G401 (cell line): ENCODE data around the gene MBNL1. TPM values are rescaled to one million over a fixed set of nuclear protein-coding genes. Genes with fewer than 3 reads are reported as not detected.
A peak's percentile ranks its signal among the peaks of the same experiment; 100 is the strongest.

Source experiments
- DNase-seq: peaks from one replicate; pipeline ENCODE4 v3.0.0-alpha.2; 2015; ENCODE audit warnings: low spot score
- in situ Hi-C: cut with HindIII; loops from 2 replicates; pipeline ENCODE4 v1.10.0; 2016; ENCODE audit warnings: low sequenced_read_pairs, mixed read lengths
- total RNA-seq: library from RNA; depleted of rRNA; stranded (reverse); fragments of >200 nt; shearing (Covaris generic); gene quantifications from 2 replicates; pipeline ENCODE4 v1.2.3, GENCODE V29; 2014

MBNL1 gene
- total RNA-seq, 1 experiment from 2014 or later: 61.2 TPM

DNA sequence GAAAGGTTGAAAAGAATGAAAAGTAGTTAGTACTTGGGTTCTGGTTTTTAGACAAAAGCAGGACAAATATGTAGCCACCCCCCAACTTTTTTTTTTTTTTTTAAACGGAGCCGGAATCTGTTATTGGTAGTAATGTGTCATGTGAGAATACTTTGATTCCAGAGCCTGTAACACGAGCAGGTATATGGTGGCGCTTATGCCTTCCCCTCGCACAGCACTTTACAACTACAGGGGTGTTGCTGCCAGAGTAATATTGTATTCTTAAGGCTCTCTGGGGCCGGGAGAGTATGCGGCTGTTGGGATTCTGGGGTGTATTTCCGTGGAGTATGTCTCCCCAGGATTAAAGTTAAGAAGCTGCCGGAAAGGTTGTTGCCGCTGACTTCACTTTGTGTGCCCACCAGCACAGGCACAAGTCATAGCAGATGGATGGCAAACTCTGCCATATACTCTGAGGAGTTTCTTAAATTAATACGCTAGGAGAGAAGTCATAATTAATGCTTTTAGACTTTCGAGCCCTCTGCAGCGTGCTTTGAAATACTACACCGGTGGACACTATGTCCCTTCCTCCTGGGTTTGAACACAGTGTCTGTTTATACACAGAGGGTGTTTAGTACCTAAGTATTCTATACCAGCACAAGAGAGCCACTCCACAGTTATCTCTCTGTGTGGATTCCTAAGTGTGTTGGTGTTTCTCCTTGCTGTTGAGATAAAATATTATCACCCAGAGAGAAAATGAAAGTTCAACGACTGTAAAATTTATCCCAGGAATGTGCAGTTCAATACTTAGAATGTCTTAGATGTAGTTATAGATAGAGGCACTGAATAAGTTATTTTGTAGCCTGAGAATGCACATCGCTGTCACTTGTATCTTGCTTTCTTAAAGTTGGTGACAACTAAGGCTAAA, 1.4 kb downstream of the MBNL1 start:
- in situ Hi-C loops: no loop called here

DNA sequence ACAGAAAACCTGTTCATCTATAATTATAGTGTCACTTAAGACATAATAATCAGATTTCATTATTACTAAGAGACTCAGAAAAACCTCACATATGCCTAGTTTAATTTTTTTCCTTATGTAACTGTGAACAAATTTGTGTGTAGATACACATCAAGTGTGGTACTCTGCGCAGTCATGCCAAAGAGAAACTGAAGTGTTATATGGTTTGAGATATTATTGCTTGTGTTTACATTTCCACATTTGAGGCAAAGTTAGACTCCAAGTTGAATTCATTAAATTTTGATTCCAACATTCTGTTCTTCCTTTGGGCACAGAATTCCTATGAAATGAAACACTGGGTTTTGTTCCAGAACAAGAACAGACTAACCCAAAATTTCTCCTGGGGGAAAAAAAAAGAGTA, 2.2 kb downstream of the MBNL1 start:
- DNase-seq: no peak
- in situ Hi-C loops: no loop called here

More for the DNA sequence above, 1.4 kb downstream of the MBNL1 start:
- DNase-seq: peak; percentile 80

DNA sequence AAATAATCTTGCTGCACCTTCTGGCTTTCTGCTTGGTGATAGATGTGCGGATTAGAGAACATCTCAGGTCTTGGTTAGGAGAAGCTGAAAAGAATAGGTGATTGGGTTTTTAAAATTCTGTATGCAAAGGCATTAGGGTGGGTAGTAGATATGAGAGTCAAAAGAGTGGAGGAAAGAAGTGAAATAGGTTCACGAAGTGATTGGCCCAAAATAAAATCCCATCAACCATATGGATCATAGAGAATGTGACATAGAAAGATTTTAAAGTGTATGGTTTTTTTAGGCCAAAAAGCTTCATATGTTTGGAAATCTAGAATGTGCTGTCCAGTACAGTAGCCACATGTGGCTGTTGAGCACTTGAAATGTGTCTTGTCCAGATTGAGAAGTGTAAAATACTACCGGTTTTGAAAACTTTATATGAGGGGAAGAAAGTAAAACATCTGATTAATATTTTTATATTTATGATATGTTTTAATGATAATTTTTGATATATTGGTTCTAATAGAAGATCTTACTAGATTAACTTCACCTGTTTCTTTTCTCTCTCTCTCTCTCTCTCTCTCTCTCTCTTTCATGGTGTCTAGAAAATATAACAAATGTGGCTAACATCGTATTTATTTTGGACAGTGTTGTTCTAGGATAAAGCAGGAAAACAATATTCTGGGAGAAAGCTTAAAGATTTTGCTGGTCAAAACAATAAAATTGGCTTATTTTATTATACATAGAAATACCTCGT, 2.9 kb downstream of the MBNL1 start:
- in situ Hi-C loops: no loop called here
- DNase-seq: no peak

DNA sequence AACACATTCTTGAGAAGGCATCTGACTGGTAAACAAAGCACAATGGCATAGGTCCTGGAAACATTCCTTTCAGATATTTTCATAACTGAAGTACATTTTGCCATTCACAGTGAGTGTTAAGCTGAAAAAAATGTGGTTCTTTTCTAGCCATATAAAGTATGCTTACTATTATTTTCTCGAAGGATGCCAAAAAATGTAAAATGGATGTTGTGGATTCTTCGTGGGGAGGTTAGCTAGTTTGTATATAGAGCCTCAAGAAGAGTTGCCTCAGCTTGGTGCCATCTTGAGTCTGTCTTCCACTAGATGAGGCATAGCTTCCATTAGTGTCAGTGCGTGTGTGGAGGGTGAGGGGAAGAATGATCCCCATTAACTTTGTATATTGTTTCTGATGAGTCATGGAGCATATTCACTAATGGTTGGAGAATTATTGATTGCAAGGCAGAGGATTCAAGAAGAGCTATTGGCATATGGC, 4.1 kb downstream of the MBNL1 start:
- in situ Hi-C loops: no loop called here
- no peak for DNase-seq

DNA sequence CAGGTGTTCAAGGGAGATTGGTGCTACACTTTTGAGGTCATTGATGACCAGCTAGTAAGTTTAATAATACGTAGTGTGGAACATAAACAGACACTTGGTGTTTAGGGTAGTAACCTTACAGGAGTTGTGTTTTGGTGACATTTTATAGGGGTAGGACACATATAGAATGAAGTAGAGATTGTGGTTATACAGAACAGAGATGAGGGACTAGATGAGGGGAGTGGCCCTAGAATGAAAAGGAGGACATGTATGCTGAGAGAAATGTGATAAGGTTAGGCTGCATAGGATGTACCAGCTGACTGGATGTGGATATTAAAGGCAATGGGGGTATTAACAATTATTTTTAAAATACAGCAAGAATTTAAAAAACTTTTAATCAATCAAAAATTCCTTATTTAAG, 8.0 kb downstream of the MBNL1 start:
- in situ Hi-C loops: no loop called here
- DNase-seq: no peak

DNA sequence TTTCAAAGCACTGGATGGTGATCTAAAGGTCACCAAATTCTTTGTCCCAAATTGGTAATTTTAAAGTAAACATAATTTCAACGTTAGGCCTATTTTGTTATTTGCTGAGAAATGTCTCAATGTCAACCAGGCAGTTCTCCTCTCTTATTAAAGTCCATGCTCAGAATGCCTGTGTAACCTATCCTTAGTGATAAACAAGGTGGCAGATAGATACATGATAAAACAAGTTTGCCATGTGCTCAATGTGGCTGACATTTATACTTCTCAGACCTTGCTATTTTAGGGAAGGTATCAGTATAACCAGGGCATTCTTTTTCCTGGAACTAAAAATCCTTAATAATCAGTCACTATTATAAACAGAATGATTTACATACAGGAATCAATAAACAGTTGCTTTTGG, 8.5 kb downstream of the MBNL1 start:
- in situ Hi-C loops: no loop called here
- no peak for DNase-seq

DNA sequence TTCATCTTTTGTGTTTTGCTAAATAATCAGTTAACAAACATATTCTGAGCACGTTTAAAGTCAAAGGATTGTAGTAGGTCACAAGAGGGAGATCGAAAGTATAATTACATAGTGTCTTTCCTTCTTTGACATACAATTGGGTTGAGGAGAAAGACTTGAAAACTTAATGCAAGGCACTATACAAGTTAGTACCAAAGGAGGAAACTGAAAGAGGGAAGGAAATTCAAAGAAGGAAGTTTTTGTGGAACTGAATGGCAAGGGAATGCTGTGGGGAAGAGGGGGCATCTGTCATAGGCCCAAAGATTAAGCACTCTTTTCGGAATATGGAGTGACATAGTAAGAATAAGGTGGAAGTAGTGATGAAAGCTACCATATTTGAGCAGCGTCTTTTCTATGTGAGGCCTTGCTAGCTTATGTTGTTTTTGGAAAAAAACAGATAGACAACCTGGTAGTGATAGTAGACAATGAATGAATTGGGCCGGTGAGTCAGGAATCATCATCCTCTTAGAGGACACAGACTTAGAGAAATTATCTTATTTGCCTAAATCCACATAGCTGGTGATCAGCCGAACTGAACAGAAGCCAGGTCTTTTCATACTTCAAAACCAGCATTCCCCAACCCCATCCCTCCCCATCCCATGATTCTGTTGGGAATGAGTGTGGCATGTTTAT, 10.2 kb downstream of the MBNL1 start:
- in situ Hi-C loops: no loop called here
- DNase-seq: no peak

DNA sequence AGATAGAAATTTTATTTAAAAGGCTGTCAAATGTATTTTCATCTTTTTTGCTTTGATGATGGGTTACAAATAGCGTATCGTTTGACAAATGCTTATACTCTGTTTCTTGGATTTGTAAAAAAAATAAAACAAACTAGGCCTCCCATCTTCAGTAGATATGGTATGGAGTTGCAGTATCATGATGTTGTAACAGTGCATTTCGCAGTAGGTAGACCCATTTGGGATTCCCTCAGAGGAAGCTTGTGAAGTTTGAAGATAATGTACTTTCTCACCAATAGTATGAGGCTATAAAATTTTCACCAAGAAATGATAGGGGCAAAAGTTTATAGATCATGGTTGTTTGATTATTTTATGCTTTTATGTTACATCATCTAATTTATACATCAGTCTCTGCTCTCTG, 10.8 kb downstream of the MBNL1 start:
- DNase-seq: no peak
- in situ Hi-C loops: no loop called here

DNA sequence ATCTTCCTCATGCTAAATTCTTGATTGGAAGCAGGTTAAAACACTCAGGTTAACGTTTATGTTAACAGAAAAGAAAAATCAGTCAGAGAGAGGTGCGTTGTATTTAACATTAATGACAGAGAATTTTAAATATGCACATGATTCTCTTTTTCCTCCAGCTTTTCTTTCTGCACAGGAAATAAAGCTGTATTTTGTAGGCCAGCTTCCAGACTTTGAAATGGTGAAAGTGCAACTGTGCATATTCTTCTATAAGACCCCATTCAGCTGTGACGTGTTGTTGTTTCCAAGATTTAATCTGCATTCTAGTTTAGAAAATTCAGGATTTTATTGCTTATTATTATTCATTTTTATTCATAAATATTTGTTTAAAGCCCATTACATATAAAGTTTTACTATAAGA, 11.8 kb downstream of the MBNL1 start:
- in situ Hi-C loops: no loop called here
- DNase-seq: no peak

DNA sequence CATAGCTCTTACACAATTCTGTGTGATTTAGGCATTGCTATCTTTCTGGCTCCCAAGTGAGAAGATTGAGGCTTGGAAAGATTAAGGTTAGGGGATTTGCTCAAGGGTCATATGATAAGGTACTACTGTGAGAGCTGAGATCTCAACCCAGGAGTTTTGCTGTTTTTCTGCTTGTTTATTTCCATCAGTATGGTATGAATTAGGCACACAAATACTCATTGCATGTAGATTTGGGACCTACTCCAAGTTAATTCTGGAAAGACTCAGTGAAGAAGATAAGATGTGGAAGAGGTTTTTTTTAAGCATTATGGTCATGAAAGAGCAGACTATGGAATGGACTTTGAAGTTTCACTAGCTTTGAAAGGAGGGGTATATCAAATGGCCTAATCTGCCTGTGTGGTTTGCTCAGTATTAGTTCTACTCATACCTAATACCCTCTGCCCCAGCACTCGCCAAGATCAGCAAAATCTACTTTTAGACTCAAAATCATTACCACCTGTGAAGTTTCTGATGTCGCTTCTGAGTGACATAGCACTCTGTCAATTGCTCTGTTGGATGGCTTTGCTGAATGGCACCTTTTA, 12.5 kb downstream of the MBNL1 start:
- in situ Hi-C loops: no loop called here
- no peak for DNase-seq

DNA sequence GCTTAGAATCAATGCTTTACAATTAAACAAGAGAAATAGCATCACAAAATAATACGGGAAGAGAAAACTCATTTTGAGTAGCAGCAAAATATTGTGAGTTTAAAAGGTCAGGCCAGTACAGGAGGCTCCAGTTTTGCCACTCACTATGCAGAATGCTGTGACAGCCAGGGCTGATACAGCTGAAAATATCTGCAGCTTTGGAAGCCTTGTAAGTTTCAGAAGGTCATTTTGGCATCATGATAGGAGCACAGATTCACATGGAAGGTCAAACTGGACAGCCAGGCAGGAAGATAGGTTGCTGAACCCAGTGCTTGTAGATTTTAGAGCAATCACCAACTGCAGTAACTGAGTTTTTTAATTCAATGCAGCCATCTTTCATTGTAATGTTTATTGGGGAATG, 14.1 kb downstream of the MBNL1 start:
- in situ Hi-C loops: no loop called here

DNA sequence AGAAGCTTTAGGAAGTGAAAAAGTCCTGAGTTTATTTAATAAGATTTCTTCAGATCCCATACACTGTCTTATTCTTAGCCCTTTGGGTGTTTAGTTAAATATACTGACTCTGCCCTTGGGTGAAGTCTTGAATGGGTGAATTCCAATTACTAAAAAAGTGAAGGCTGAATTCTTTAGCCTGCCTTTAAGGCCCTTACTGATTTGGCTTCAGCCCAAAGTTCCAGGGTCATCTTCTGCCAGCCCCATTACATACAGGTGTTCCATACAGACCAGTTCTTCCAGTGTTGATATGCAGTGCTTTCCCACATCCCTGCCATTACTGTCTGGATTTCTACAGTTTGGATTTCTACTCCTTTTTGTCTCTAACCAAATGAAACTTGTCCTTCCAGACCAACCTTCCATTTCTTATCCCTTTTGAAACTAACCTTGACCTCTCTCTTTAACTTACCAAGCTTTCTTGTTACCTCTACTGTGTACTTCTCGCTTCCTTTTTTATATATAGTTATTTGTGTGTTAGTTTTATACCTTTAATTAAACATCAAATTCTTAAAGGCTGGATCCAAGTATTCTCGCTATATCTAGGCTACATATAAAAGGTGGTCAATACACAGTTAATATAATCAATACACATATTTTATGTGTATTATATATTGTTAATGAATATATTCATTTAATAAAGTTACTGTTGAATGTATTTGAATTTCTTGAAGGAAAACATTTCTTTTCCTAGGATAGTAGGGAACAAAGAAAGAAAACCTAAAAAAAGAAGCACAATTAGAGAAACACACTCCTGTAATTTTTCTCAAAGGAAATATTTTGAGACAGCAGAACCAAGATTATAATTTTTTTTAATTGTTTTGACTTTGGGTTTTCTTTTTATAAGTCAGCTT, 15.0 kb downstream of the MBNL1 start:
- in situ Hi-C loops: no loop called here
- DNase-seq: no peak

More for the DNA sequence above, 14.1 kb downstream of the MBNL1 start:
- DNase-seq: no peak

DNA sequence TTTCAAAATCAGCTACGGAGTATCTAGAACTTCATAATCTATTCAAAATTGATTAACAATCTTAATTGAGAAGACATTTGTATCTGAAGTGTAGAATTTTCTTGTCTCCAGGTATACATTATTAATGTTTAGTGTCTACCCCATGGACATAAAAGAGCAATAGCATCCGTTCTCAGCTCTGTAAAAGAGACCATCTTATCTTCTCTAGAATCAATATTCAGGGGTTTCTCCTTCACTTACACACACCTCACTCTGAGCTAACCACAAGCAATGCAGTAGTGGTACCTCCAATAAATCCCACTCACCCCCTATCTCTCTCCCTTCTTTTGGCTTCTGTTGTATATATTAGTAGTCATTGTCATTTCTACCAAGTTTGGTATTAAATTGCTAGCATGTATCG, 16.2 kb downstream of the MBNL1 start:
- no peak for DNase-seq
- in situ Hi-C loops: no loop called here

DNA sequence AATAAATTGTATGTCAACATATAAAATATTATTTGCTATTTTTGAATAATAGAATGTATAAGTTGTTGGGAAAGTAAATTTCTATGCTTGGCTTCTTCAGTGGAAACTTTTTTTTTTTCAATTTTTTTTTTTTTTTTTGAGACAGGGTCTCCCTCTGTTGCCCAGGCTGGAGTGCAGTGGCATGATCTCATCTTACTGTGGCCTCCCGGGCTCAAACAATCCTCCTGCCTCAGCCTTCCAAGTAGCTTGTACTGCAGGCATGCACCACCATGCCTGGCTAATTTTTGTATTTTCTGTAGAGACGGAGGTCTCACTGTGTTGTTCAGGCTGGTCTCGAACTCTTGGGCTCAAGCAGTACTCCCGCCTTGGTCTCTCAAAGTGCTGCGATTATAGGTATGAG, 16.8 kb downstream of the MBNL1 start:
- DNase-seq: no peak
- in situ Hi-C loops: no loop called here

DNA sequence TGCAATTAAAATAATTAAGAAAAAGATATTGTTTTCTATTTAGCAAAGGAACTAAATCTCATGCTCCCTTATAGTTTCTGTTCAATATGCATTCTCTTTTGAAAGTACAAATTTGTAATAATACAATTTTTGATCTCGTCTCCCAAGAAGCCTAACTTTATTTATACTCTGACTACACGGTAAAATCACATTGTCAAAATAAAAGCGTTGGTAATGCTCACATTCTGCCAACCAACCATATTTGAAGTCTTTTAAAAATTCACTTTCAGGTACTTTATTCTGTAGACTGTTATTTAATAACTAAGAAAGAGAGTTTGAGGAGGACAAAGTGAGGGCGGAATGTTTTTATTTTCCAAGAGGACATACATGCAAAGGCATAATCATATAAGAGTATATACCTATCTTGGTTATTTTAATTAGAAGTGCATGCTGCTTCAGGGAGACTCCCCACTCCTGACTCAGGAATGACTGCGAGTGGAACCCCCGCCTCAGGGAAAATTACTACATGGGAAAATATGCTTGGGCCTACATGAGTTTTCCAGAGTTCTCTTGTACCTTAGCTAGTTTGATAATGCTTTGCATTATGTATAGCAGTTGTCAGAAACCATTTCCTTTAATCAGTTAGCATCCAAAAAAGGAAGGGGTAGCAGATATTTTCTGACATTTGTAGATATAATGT, 19.3 kb downstream of the MBNL1 start:
- in situ Hi-C loops: no loop called here
- no peak for DNase-seq

DNA sequence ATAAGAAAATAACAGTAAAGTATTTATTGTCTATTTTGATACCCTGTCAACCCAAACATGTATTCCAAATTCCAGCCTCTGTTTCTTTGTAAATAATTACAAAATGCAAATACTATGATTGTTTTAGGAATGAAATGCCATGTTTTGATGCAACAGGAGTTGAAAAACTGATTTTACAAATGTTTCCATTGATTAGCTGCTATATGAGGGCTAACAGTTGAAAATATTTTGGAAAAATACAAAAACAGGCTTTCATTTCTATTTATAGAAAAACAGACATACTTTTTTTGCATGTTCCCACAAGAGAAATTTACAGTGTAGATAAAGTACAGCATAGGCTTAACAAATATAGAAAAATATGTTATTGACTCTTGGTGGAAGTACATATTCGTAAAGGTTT, 20.0 kb downstream of the MBNL1 start:
- in situ Hi-C loops: no loop called here

DNA sequence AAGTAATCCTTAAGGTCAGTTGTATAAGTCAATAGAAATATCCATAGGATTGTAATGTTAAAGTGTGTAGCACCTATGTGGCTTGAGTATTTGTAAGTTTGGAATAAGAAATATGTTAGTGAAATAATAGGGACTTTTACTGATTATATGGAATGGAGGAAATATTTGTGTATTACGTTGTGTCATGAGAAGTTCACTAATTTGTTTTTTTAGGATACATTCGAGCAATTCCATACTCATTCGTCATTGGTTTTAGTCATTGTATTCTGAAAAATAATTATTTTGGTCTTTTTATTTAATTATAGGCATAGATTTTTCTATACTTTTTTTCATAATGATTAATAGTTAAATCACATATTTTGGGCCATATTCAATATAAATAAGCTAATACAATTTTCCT, 21.0 kb downstream of the MBNL1 start:
- no peak for DNase-seq
- in situ Hi-C loops: no loop called here

More for the DNA sequence above, 20.0 kb downstream of the MBNL1 start:
- DNase-seq: no peak

DNA sequence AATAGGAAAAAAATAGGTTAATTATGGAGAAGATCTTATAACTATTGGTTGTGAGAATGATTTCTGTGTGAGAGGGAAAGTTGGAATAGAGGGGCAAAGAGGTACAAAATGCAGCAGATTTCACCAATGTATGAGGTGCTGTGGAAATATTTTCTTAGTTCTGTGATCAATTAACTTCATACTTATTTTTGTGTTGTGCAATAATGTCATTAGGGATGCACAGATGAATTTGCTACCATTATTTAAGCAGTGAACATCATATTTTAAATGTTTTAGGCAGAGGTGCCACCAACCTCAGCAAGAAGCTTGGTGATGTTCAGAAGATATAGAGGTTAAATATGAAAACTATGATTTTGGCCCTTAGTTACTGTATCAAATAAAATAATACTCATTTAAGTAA, 21.6 kb downstream of the MBNL1 start:
- in situ Hi-C loops: no loop called here
- DNase-seq: no peak
